GM21515 (cell line): ENCODE measurements around the gene RNF151.
"Not testable (repeated sequence)": the region's sequence is repeated elsewhere in the genome, so short reads cannot be mapped to it uniquely, and the experiment has no call there.

Experiments used
- ATAC-seq: cut with Tn5 transposase; IDR thresholded peaks from one replicate; pipeline ENCODE4 v1.9.1; 2021; ENCODE audit not compliant: unreplicated experiment

Gene RNF151

GRCh38 chr16:1938910-1939309 is 27.7 kb upstream of the RNF151 start:
- ATAC-seq, result no peak

GRCh38 chr16:1939833-1940232 is 26.8 kb upstream of the RNF151 start:
- not testable (repeated sequence) for ATAC-seq

- ATAC-seq, result no peak
Measured at GRCh38 chr16:1940273-1941161, 26.1 kb upstream of the RNF151 start.

- ATAC-seq, result no peak
Measured at GRCh38 chr16:1941162-1942046, 25.3 kb upstream of the RNF151 start.

GRCh38 chr16:1942047-1942809 is 24.4 kb upstream of the RNF151 start:
- no peak for ATAC-seq

- ATAC-seq, result peak; percentile 84
Measured at GRCh38 chr16:1942810-1943726, 23.6 kb upstream of the RNF151 start, which contains the start of gene MSRB1. MSRB1 (minus strand) TSS chr16:1943199; CDS start chr16:1943156, 43 bp downstream.

- no peak for ATAC-seq
Measured at GRCh38 chr16:1944612-1945199, 21.9 kb upstream of the RNF151 start.

- no peak for ATAC-seq
Measured at GRCh38 chr16:1945559-1946391, 20.9 kb upstream of the RNF151 start.

GRCh38 chr16:1946495-1947368 is 19.9 kb upstream of the RNF151 start:
- no peak for ATAC-seq

GRCh38 chr16:1947369-1947670 is 19.3 kb upstream of the RNF151 start:
- no peak for ATAC-seq

GRCh38 chr16:1949507-1949906 is 17.1 kb upstream of the RNF151 start:
- no peak for ATAC-seq

GRCh38 chr16:1950047-1950446 is 16.6 kb upstream of the RNF151 start:
- no peak for ATAC-seq

GRCh38 chr16:1950559-1950958 is 16.1 kb upstream of the RNF151 start:
- ATAC-seq, result no peak

- no peak for ATAC-seq
Measured at GRCh38 chr16:1953734-1954133, 12.9 kb upstream of the RNF151 start.

- not testable (repeated sequence) for ATAC-seq
Measured at GRCh38 chr16:1957434-1958142, 9.1 kb upstream of the RNF151 start.

GRCh38 chr16:1958143-1958491 is 8.5 kb upstream of the RNF151 start:
- not testable (repeated sequence) for ATAC-seq

- no peak for ATAC-seq
Measured at GRCh38 chr16:1958715-1959268, 7.9 kb upstream of the RNF151 start.
